ENCODE results near the gene DAZAP1. TPM values are rescaled to one million over a fixed set of nuclear protein-coding genes. Genes with fewer than 3 reads are reported as not detected.
A peak's percentile ranks its signal among the peaks of the same experiment; 100 is the strongest.

Gene DAZAP1
- total and polyA plus RNA-seq, 2 experiments from 2014 or later: 35.8 to 46.8 TPM

- Histone ChIP-seq H3K4me3 (peak overlapping the region; percentile 69), H3K9me2 (replicated peaks; ENCODE audit: insufficient read depth) (no peaks in the 10 kb centered on the region), H3K27me3 (no peaks in the 10 kb centered on the region), H3K9me3 (ENCODE audit: low read depth) (no peaks in the 10 kb centered on the region), H3K4me1 (ENCODE audit: insufficient read depth) (peaks cover 5% of the 10 kb centered on the region), H3K4me2 (peak overlapping the region; percentile 95), H4K20me1 (ENCODE audit: insufficient read depth, poor library complexity, severe bottlenecking) (no peaks in the 10 kb centered on the region), H3K79me2 (peaks cover 25% of the 10 kb centered on the region), H3K36me3 (replicated peaks; ENCODE audit: insufficient read depth, low read depth) (no peaks in the 10 kb centered on the region), H3K27ac (no peak overlapping the region), H2AFZ (no peak overlapping the region)
- no peak for DNase-seq (ENCODE audit: low spot score)
- TF ChIP-seq CTCF (IDR thresholded peaks at IDR 0.05; ENCODE audit: poor library complexity) (no peak), EZH2 (IDR thresholded peaks at IDR 0.05; ENCODE audit: borderline replicate concordance) (no peak), EZH2phosphoT487 (IDR thresholded peaks at IDR 0.05; ENCODE audit: low read depth, severe bottlenecking, unreplicated experiment) (no peak)
- 56% methylated on average over 17 of the region's 17 CpGs for WGBS (ENCODE audit: low lambda C conversion rate, missing lambda C conversion rate)
Observed at GRCh38 chr19:1384478-1385110, 22.8 kb upstream of the DAZAP1 start.

DNA sequence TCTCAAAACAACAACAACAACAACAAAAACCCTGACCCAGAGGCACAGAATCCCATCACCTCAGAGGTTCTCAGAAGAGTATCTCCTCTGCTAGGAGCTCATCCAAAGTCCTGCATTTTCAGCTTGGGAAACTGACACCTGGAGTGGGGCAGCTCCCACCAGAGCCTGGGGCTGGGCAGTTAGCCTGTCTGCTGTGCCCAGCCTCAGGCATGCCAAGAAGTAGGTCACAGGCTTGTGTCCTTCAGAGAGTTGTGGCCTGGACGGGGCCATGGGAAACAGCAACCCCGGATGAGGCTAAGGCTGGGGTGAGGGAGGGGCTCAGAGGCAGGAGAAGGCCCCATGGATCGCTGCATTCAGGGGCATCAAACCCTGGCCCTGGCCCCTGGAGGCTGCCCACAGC is 21.6 kb upstream of the DAZAP1 start:
- H3K4me3 ChIP-seq: no peak overlapping the region
- no peak for DNase-seq (ENCODE audit: low spot score)
- 97% methylated on average over 3 of the region's 3 CpGs for WGBS (ENCODE audit: low lambda C conversion rate, missing lambda C conversion rate)
- no peaks in the 10 kb centered on the region for H3K9me3 ChIP-seq (ENCODE audit: low read depth)
- TF ChIP-seq EZH2phosphoT487 (IDR thresholded peaks at IDR 0.05; ENCODE audit: low read depth, severe bottlenecking, unreplicated experiment) (no peak), CTCF (IDR thresholded peaks at IDR 0.05; ENCODE audit: poor library complexity) (no peak), EZH2 (IDR thresholded peaks at IDR 0.05; ENCODE audit: borderline replicate concordance) (no peak)
- no peaks in the 10 kb centered on the region for H3K9me2 ChIP-seq (replicated peaks; ENCODE audit: insufficient read depth)
- H3K27ac ChIP-seq: no peak overlapping the region
- H2AFZ ChIP-seq: no peak overlapping the region
- H3K36me3 ChIP-seq (replicated peaks; ENCODE audit: insufficient read depth, low read depth): no peaks in the 10 kb centered on the region
- no peak overlapping the region for H3K4me2 ChIP-seq
- H3K4me1 ChIP-seq (ENCODE audit: insufficient read depth): peaks cover 5% of the 10 kb centered on the region
- H3K27me3 ChIP-seq: no peaks in the 10 kb centered on the region
- H3K79me2 ChIP-seq: peaks cover 25% of the 10 kb centered on the region
- no peaks in the 10 kb centered on the region for H4K20me1 ChIP-seq (ENCODE audit: insufficient read depth, poor library complexity, severe bottlenecking)

DNA sequence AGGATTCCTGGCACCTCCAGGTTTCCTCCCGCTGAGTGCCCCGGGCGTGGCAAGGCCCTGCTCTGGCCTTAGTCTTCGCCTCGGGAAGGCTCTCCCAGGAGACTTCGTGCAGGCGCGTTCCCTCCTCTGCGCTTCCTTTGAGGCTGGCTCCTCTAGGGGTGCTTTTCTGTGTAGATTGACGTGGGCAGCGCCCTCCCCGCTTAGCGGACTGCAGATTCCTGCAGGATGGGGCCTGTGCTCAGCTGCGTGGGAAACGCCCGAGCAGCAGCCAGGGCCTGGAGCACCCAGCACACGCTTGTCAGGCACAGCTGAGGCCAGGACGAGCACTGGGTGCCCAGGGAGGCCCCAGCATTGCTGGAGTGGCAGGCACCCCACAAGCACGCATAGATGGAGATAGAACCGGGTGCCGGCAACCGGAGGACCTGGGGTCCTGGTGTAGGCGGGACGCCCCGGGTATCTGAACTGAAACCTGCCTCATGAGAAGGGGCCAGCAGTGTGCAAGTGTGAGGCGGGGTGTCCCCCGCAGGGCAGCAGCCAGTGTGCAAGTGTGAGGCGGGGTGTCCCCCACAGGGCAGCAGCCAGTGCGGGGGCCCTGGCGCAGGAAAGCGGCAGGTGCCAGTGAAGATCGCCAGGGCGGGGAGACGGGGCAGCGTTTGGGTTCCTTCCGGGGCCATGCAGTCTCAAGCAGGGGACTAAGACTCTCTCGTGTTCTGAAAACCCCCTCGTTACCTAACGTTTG is 20.3 kb upstream of the DAZAP1 start:
- no peak overlapping the region for H2AFZ ChIP-seq
- H3K9me3 ChIP-seq (ENCODE audit: low read depth): no peaks in the 10 kb centered on the region
- no peak overlapping the region for H3K4me3 ChIP-seq
- 95% methylated on average over 37 of the region's 39 CpGs for WGBS (ENCODE audit: low lambda C conversion rate, missing lambda C conversion rate)
- no peak for TF ChIP-seq EZH2 (IDR thresholded peaks at IDR 0.05; ENCODE audit: borderline replicate concordance)
- no peak for TF ChIP-seq EZH2phosphoT487 (IDR thresholded peaks at IDR 0.05; ENCODE audit: low read depth, severe bottlenecking, unreplicated experiment)
- TF ChIP-seq CTCF (IDR thresholded peaks at IDR 0.05; ENCODE audit: poor library complexity): no peak
- H4K20me1 ChIP-seq (ENCODE audit: insufficient read depth, poor library complexity, severe bottlenecking): no peaks in the 10 kb centered on the region
- H3K27me3 ChIP-seq: no peaks in the 10 kb centered on the region
- peaks cover 25% of the 10 kb centered on the region for H3K79me2 ChIP-seq
- H3K27ac ChIP-seq: no peak overlapping the region
- H3K36me3 ChIP-seq (replicated peaks; ENCODE audit: insufficient read depth, low read depth): no peaks in the 10 kb centered on the region
- no peak for DNase-seq (ENCODE audit: low spot score)
- H3K4me1 ChIP-seq (ENCODE audit: insufficient read depth): peaks cover 5% of the 10 kb centered on the region
- no peaks in the 10 kb centered on the region for H3K9me2 ChIP-seq (replicated peaks; ENCODE audit: insufficient read depth)
- no peak overlapping the region for H3K4me2 ChIP-seq

Data from hepatocyte (in vitro differentiated cells).